PC-3 (cell line): Measurements from ENCODE around the gene FCRL4. TPM values are rescaled to one million over a fixed set of nuclear protein-coding genes. Genes with fewer than 3 reads are reported as not detected.
A peak's percentile ranks its signal among the peaks of the same experiment; 100 is the strongest.

Source experiments
- ATAC-seq: fragments of 200-7000 bp; cut with Tn5 transposase; 2 replicates; pipeline ENCODE4 v1.9.1; 2020; ENCODE audit warnings: mild to moderate bottlenecking, moderate library complexity
- BruUV-seq: library from RNA; stranded (reverse); fragments of 400-500 nt; replicated peaks from 2 replicates; lab custom pipeline; 2021; lab: Mats Ljungman, UMichigan
- CTCF ChIA-PET: fragments of 300-600 bp; sonication (Branson Sonifier 250); formaldehyde crosslinking; loops from one replicate; lab custom pipeline; 2022; ENCODE audit warnings: antibody characterized with exemption; lab: Charles Lee
- POLR2A ChIA-PET: fragments of 300-600 bp; sonication (Branson Sonifier 250); formaldehyde crosslinking; loops from one replicate; lab custom pipeline; 2022; ENCODE audit warnings: antibody characterized with exemption; ENCODE audit not compliant: unreplicated experiment; lab: Charles Lee
- DNase-seq: peaks from one replicate; pipeline ENCODE4 v3.0.0-alpha.2; 2015
- H2AFZ ChIP-seq: fragments of 300-600 bp; sonication (generic); 2 replicates; pipeline ENCODE4 v1.6.0; 2016; ENCODE audit warnings: antibody characterized with exemption, low read length
- H3F3A ChIP-seq: fragments of 300-600 bp; sonication (generic); one replicate; pipeline ENCODE4 v1.6.0; 2017; ENCODE audit warnings: antibody characterized with exemption, low read length, control low read depth, mild to moderate bottlenecking; ENCODE audit not compliant: unreplicated experiment
- H3K27ac ChIP-seq: fragments of 300-600 bp; sonication (generic); 2 replicates; pipeline ENCODE4 v1.5.1; 2016; ENCODE audit warnings: mild to moderate bottlenecking, low read length
- H3K27me3 ChIP-seq: fragments of 300-600 bp; sonication (generic); 2 replicates; pipeline ENCODE4 v1.6.1; 2016; ENCODE audit warnings: low read length, mixed read lengths
- H3K36me3 ChIP-seq: fragments of 300-600 bp; sonication (generic); 2 replicates; pipeline ENCODE4 v1.6.1; 2016; ENCODE audit warnings: low read depth, mixed run types, low read length, mixed read lengths
- H3K4me1 ChIP-seq: fragments of 300-600 bp; sonication (generic); 2 replicates; pipeline ENCODE4 v1.5.1; 2016; ENCODE audit warnings: low read length; ENCODE audit not compliant: insufficient read depth
- H3K4me2 ChIP-seq: fragments of 300-600 bp; sonication (generic); 2 replicates; pipeline ENCODE4 v1.6.0; 2016; ENCODE audit warnings: low read length
- H3K4me3 ChIP-seq: fragments of 300-600 bp; sonication (generic); 2 replicates; pipeline ENCODE4 v1.5.1; 2016; ENCODE audit warnings: mild to moderate bottlenecking, low read length, mixed read lengths
- H3K79me2 ChIP-seq: fragments of 300-600 bp; sonication (generic); 2 replicates; pipeline ENCODE4 v1.6.1; 2017; ENCODE audit warnings: low read length, mixed read lengths
- H3K9ac ChIP-seq: fragments of 300-600 bp; sonication (generic); 2 replicates; pipeline ENCODE4 v1.6.0; 2016; ENCODE audit warnings: mild to moderate bottlenecking, low read length
- H3K9me2 ChIP-seq: fragments of 300-600 bp; sonication (generic); replicated peaks from 2 replicates; pipeline ENCODE4 v1.6.1; 2016; ENCODE audit warnings: mixed run types, low read length, mixed read lengths
- H3K9me3 ChIP-seq: fragments of 300-600 bp; sonication (generic); 2 replicates; pipeline ENCODE4 v1.6.1; 2016; ENCODE audit warnings: low read length, mixed read lengths
- H4K20me1 ChIP-seq: fragments of 300-600 bp; sonication (generic); 2 replicates; pipeline ENCODE4 v1.6.1; 2016; ENCODE audit warnings: low read length, mixed read lengths
- EZH2 ChIP-seq: fragments of 300-600 bp; sonication (generic); IDR thresholded peaks from one replicate; pipeline ENCODE4 v1.6.1; 2017; ENCODE audit warnings: antibody characterized with exemption, mild to moderate bottlenecking, low read length; ENCODE audit not compliant: unreplicated experiment
- EZH2phosphoT487 ChIP-seq: fragments of 300-600 bp; sonication (generic); IDR thresholded peaks from 2 replicates; pipeline ENCODE4 v1.6.1; 2018; ENCODE audit warnings: mild to moderate bottlenecking, antibody characterized with exemption, low read length, borderline replicate concordance
- intact Hi-C: fragments of 100-400 bp; cut with micrococcal nuclease; formaldehyde crosslinking; loops from 2 replicates; pipeline ENCODE4 v1.9.0; 2023
- total RNA-seq: library from RNA; depleted of rRNA; stranded (reverse); fragments of >200 nt; gene quantifications from 2 replicates; pipeline ENCODE4 v1.2.3, GENCODE V29; 2014
- TF ChIP-seq, protein P1 (sequence below): fragments of 300-600 bp; sonication (generic); conservative IDR thresholded peaks from 2 replicates; pipeline ENCODE4 v1.5.1; 2017; ENCODE audit warnings: antibody characterized with exemption, low read depth, mild to moderate bottlenecking, low read length

The FCRL4 gene
- total RNA-seq, 1 experiment from 2014 or later, result not detected

- Histone ChIP-seq H3K4me3 (no peak overlapping the region), H4K20me1 (no peaks in the 10 kb centered on the region), H3K4me2 (no peak overlapping the region), H3K4me1 (no peaks in the 10 kb centered on the region), H3K27ac (no peak overlapping the region), H3K36me3 (no peaks in the 10 kb centered on the region), H2AFZ (no peak overlapping the region), H3F3A (no peaks in the 10 kb centered on the region), H3K9me3 (no peaks in the 10 kb centered on the region), H3K9me2 (no peaks in the 10 kb centered on the region), H3K79me2 (no peaks in the 10 kb centered on the region), H3K27me3 (peaks cover 56% of the 10 kb centered on the region), H3K9ac (no peak overlapping the region)
- intact Hi-C loops, result no loop called here
- no peak for ATAC-seq
- no peak for DNase-seq
- TF ChIP-seq, protein P1, sequence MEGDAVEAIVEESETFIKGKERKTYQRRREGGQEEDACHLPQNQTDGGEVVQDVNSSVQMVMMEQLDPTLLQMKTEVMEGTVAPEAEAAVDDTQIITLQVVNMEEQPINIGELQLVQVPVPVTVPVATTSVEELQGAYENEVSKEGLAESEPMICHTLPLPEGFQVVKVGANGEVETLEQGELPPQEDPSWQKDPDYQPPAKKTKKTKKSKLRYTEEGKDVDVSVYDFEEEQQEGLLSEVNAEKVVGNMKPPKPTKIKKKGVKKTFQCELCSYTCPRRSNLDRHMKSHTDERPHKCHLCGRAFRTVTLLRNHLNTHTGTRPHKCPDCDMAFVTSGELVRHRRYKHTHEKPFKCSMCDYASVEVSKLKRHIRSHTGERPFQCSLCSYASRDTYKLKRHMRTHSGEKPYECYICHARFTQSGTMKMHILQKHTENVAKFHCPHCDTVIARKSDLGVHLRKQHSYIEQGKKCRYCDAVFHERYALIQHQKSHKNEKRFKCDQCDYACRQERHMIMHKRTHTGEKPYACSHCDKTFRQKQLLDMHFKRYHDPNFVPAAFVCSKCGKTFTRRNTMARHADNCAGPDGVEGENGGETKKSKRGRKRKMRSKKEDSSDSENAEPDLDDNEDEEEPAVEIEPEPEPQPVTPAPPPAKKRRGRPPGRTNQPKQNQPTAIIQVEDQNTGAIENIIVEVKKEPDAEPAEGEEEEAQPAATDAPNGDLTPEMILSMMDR, result no peak
- TF ChIP-seq EZH2 (no peak), EZH2phosphoT487 (no peak)
- BruUV-seq, result no TSS peak
- ChIA-PET CTCF (no interaction called here), POLR2A (no interaction called here)
Observed at GRCh38 chr1:157542676-157543075, 55.2 kb downstream of the FCRL4 start.

GRCh38 chr1:157540852-157541251, 57.0 kb downstream of the FCRL4 start:
- CTCF ChIA-PET, result no interaction called here
- ATAC-seq, result no peak
- POLR2A ChIA-PET, result no interaction called here
- Histone ChIP-seq H3K4me3 (no peak overlapping the region), H3K4me2 (no peak overlapping the region), H4K20me1 (no peaks in the 10 kb centered on the region), H3K79me2 (no peaks in the 10 kb centered on the region), H3F3A (no peaks in the 10 kb centered on the region), H3K9ac (no peak overlapping the region), H3K27ac (no peak overlapping the region), H3K9me3 (no peaks in the 10 kb centered on the region), H3K36me3 (no peaks in the 10 kb centered on the region), H3K9me2 (no peaks in the 10 kb centered on the region), H2AFZ (no peak overlapping the region), H3K4me1 (no peaks in the 10 kb centered on the region), H3K27me3 (peaks cover 39% of the 10 kb centered on the region)
- intact Hi-C loops, result no loop called here
- TF ChIP-seq EZH2phosphoT487, result no peak
- TF ChIP-seq, protein P1, result no peak
- no peak for TF ChIP-seq EZH2
- no TSS peak for BruUV-seq
- DNase-seq, result peak; percentile 29

DNA sequence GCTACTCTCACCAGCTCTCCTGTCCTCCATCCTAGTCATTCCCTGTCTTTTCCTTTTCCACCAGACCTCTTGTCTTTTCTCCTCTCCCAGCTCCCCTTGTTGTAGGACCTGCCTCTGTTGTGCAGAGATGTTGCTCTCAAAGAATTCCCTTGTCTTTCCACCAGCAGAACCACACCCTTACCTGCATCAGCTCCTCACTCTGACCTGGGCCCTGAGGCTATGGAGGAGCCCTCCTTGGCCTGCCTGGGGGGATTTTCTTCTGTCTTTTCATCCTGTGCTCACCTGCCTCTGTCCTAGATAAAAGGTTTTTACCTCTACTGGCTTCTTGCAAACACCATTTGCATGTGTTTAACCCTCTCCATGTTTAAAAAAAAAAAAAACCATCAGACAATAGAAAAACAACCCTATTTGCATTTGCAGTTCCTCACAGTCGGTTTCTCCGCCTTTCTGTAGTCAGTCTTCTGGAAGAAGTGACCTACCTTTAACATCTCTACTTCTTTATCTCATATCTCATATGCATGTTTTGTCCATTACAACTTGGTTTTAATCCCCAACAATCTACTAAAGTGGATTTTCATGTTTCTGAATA, 57.6 kb downstream of the FCRL4 start:
- H2AFZ ChIP-seq, result no peak overlapping the region
- H3K9ac ChIP-seq, result no peak overlapping the region
- peaks cover 34% of the 10 kb centered on the region for H3K27me3 ChIP-seq
- no peak for DNase-seq
- no peaks in the 10 kb centered on the region for H3K9me3 ChIP-seq
- no peaks in the 10 kb centered on the region for H3K9me2 ChIP-seq
- no peak overlapping the region for H3K4me2 ChIP-seq
- H3K79me2 ChIP-seq, result no peaks in the 10 kb centered on the region
- ChIA-PET POLR2A (no interaction called here), CTCF (no interaction called here)
- TF ChIP-seq, protein P1, result no peak
- no peak for TF ChIP-seq EZH2
- TF ChIP-seq EZH2phosphoT487, result no peak
- no peaks in the 10 kb centered on the region for H3K36me3 ChIP-seq
- H3F3A ChIP-seq, result no peaks in the 10 kb centered on the region
- ATAC-seq, result no peak
- H3K27ac ChIP-seq, result no peak overlapping the region
- intact Hi-C loops, result no loop called here
- no TSS peak for BruUV-seq
- H4K20me1 ChIP-seq, result no peaks in the 10 kb centered on the region
- H3K4me3 ChIP-seq, result no peak overlapping the region
- H3K4me1 ChIP-seq, result no peaks in the 10 kb centered on the region
